Thyroid gland (tissue), 4 donors: Measurements from ENCODE around the gene SDHAF2.

ENCODE experiments used
- CTCF ChIP-seq, 6 experiments: fragments of 200-600 bp in 3 of 6; fragments of 450-650 bp in 3 of 6; sonication (generic) in 3 of 6; IDR thresholded peaks; one replicate each; pipeline ENCODE4 v1.5.1; 2016 to 2019; ENCODE audit warnings: antibody characterized with exemption in 6 of 6, mild to moderate bottlenecking in 2 of 6, inconsistent platforms in 1 of 6, moderate library complexity in 1 of 6
- POLR2A ChIP-seq, 2 donors: fragments of 450-650 bp; IDR thresholded peaks; one replicate each; pipeline ENCODE4 v1.6.1; 2017; ENCODE audit warnings: antibody characterized with exemption in 2 of 2, mild to moderate bottlenecking in 2 of 2, moderate library complexity in 1 of 2

GRCh38 chr11:61404641-61405040 is 25.3 kb upstream of the SDHAF2 start:
- TF ChIP-seq CTCF (IDR thresholded peaks at IDR 0.05) (no peak), POLR2A (IDR thresholded peaks at IDR 0.05) (no peak)
